HG03066 (cell line): Measurements from ENCODE around the gene ERMP1.
"Not testable (repeated sequence)": the region's sequence is repeated elsewhere in the genome, so short reads cannot be mapped to it uniquely, and the experiment has no call there.

ENCODE experiments used
- ATAC-seq: cut with Tn5 transposase; IDR thresholded peaks from one replicate; pipeline ENCODE4 v1.9.1; 2021; ENCODE audit warnings: low read depth; ENCODE audit not compliant: unreplicated experiment

Gene ERMP1

DNA sequence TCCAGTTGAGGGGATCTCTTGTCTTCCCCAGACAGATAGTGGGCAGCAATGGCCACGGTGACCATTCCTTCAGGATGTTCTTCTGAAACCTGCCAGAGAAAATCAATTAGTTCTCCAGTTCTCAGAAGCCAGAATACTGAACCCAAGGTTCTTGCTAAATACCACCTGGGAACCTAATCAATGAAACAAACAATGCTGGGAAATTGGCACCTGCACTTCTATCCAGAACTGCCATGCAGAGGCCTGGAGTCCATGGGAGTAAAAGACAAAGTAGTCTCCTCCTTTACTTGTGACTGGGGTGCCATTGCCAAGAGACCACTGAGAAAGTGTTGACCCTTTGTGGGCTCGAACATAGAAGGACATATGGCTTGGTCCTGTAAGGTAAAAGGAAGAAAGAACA is 45.7 kb downstream of the ERMP1 start:
- no peak for ATAC-seq

- no peak for ATAC-seq
Observed at GRCh38 chr9:5786370-5787127, 46.4 kb downstream of the ERMP1 start.

DNA sequence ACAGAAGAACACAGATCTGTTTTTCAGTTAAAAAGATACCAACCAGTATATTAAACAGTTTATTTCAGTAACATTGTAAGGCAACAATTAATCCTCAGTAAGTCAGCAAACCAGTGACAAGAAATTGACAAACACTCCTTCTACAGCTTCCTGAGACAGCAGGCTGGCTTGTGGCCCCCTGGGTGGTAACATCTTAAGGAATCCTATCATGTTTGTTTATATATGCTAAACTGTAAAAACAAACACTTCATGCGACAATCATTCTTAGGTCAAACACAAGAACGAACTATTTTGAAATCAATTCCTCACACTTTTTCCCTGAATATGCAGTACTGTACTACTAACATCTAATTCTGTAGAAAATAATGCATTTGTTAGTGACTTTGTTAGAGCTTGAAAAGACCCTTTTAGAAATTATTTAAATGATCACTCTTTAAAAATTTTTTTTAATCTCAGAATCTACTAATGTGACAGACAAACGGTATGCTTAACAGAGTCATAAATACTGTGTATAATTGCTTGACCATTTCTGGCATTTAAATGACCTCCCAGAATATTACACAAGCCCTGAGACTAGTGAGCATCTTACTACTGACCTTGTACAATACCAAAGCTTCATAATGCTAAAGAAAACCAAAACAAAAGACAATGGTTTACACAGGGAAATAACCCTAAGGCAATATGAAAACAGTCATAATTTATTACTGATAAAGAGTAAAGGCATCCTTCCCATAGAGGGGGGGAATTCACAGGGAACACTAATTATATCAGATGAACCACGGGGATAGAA is 48.2 kb downstream of the ERMP1 start:
- no peak for ATAC-seq

DNA sequence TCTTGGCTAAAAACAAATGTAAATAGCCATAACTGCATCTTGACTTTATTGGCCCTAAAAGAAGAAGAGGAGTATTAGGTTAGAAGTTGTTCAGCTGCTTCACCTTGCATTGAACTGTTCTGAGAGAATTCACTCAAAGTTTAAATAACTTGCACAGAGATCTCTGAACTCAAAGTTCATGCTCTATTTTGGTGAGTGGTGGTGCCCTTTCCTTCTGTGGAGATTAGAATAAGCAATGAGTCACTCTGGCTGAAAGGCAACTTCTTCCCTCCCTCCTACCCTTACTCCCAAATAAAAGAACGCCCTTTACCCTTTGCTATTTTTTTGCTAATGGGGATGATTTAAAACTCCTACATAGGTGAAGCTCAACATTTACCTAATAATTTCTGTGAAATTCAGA is 48.9 kb downstream of the ERMP1 start:
- ATAC-seq, result no peak

DNA sequence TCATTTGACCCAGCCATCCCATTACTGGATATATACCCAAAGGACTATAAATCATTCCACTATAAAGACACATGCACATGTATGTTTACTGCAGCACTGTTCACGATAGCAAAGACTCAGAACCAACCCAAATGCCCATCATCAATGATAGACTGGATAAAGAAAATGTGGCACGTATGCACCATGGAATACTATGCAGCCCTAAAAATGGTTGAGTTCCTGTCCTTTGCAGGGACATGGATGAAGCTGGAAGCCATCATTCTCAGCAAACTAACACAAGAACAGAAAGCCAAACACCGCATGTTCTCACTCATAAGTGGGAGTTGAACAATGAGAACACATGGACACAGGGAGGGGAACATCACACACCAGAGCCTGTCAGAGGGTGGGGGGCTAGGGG is 49.5 kb downstream of the ERMP1 start:
- ATAC-seq, result not testable (repeated sequence)

GRCh38 chr9:5779705-5780218 is 53.2 kb downstream of the ERMP1 start:
- ATAC-seq, result not testable (repeated sequence)

- ATAC-seq, result no peak
Observed at GRCh38 chr9:5778805-5779204, 54.1 kb downstream of the ERMP1 start.

DNA sequence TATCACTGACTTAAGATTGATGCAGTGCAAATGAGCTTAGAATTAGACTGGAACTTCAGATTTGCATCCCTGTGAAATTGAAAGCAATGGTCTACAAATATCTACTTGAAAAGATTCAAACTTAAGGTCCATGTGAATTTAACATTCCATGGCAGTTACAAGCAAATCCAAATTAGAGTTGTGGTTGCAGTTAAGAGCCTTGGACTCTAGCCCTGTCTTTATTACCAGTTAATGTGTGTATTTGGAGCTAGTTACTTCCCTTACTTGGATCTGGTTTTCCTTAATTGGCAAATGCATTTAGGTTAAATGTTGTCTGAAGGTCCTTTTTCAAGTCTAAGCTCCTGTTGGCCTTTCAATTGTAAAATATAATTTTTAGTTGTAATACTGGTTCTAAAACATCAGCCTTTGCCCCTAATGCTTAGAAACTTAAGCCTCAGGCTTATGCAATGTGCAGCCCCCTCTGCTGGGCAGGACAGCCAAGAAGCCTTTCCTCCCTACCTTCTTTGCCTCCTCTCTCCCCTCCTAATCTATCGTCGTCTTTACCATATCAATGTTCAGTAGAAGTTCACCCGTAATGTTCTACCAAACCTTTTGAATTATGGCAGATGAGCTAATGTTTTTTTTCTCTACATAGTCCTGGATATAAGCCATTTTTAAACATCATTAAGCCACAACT is 59.5 kb downstream of the ERMP1 start:
- ATAC-seq, result no peak

DNA sequence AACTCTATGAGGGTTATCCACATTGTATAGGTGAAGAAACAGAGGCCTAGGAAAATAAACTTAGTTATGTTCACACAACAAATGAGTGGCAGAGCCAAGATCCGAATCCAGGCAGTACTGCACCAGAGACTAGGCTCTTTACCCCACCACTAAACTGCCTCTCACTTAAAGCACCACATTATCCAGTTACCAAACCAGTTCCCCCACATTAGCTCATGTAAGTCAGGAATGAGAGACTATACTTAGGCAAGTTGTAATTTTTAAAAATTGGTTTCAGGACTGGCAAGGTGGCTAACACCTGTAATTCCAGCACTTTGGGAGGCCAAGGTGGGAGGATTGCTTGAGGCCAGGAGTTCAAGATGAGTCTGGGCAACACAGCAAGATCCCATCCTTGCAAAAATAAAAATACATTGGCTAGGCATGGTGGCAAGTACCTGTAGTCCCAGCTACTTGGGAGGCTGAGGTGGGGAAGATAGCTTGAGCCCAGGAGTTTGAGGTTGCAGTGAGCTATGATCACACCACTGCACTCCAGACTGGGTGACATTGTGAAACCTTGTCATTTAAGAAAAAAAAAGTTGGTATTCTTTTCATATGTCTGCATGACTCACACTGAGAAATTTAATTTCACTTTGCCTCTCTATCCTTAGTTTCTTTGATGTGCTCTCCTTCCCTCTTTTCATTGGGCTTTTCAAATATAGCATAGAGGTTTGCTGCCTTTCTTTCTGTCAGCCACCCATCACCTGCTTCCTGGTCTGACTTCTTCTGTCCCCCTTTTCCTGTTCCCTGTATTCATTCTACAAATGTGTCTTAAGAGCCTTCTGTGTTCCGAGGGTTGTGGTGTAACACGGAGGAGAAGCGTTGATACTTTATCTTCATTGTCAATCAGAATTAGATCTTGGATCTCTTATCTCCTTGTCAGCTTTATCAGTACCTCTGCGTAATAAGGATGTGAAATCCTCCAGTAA is 64.7 kb downstream of the ERMP1 start:
- ATAC-seq, result peak; percentile 64

- peak; percentile 89 for ATAC-seq
Observed at GRCh38 chr9:5764130-5764868, 68.6 kb downstream of the ERMP1 start.

DNA sequence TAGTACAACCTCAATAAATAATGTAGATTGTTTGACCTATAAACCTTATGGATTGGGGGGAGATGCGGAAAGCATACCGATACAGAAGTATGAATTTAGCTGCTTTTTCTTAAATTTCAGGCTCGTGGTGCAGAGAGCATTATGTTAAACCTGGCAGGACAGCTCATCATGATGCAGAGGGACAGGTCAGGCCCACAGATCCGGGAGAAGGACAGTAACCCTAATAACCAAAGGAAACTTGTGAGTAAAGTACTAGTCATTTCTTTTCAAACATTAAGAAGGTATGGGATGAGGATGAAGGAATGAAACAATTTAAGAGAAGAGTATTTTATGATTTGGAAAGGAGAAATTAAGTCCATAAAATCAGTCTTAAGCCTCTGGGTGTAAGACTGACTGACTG is 70.5 kb downstream of the ERMP1 start:
- ATAC-seq, result no peak

DNA sequence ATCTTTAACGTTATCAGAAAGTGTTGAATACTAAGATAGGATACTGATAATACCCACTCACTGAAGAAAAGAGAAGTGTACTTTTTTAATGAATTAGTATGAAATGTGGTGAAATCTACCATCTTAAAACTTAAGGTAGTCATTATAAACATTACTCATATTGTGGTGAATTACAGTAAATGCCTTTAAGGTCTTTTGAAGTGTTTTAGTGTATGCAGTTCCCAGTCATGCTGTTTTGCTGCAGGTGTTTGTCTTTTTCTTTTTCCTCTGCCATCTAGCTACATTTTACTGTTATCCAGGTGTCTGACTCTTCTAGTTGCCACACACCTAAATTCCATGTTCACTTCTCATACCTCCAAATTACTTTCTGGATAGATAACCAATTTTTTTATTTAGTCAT is 72.6 kb downstream of the ERMP1 start:
- no peak for ATAC-seq

DNA sequence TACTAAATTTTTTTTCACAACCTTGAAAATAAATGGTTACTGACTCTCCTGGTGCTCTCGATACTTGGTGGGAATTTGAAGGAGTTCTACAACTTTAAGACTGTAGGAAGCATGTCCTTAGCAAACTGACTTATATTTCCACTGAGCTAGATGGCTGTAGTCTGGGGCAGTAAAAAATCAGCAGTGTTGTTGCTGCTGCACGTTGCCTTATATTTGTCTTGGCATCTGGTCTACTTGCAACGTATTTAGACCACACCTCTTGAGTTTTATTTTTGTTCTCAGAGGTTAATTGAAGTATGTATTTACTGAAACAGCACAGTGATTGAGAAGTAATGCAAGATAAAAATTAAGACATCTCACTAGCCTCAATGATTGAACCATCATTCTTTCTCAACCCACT is 76.3 kb downstream of the ERMP1 start:
- ATAC-seq, result no peak

DNA sequence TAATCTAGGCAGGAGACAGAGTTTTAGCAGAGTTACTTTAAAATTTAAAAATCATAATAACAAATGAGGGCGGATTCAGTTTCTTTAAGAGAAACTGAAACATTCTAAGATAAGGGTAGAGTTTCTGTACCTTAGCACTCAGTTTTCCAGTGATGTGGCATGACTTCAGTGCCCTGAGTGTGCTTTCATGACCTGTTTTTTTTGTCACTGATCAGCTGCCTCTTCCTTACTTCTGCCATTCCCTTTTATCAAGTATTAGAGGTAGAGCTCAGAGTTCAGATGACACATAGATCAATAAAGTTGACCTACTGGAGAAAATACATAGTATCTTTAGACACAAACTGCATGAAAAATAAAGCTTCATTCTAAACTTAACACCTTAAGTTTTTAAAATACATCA is 82.3 kb downstream of the ERMP1 start:
- no peak for ATAC-seq

- ATAC-seq, result no peak
Observed at GRCh38 chr9:5749306-5749705, 83.6 kb downstream of the ERMP1 start.

DNA sequence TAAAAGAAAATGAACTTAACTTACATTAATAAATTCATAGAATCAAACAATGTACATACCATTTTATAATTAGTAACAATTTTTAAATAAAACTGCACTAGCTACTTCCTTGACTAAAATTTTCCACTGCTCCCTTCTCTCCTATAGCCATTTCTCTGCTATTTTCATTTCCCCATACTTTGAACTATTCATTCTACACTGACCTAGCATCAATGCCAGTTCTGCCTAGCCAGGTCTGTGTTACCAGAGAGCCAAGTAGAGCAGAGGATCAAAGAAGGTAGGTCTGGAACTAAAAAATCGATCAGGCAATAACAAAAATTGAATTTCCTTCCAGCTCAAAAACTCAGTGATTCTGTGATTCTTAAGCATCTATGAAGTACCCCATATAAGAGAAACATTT is 84.5 kb downstream of the ERMP1 start:
- ATAC-seq, result no peak

DNA sequence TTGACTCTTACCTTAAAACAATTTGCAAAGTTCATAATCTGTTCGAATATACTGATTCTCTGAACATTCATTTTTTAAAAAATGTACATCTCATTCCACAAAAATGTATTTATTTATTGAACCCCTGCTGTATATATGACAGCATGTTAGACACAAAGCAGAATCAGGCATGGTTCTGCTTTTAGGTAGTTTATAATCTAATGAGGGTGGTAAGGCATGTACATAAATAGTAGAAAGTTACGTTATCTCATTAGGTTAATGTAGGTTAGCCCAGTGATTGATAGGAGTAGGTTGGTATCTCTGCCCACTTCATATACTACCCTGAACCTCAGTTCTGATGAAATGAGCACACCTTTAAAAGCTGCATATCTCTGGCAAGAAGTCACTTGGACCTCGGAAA is 89.8 kb downstream of the ERMP1 start:
- ATAC-seq, result no peak

DNA sequence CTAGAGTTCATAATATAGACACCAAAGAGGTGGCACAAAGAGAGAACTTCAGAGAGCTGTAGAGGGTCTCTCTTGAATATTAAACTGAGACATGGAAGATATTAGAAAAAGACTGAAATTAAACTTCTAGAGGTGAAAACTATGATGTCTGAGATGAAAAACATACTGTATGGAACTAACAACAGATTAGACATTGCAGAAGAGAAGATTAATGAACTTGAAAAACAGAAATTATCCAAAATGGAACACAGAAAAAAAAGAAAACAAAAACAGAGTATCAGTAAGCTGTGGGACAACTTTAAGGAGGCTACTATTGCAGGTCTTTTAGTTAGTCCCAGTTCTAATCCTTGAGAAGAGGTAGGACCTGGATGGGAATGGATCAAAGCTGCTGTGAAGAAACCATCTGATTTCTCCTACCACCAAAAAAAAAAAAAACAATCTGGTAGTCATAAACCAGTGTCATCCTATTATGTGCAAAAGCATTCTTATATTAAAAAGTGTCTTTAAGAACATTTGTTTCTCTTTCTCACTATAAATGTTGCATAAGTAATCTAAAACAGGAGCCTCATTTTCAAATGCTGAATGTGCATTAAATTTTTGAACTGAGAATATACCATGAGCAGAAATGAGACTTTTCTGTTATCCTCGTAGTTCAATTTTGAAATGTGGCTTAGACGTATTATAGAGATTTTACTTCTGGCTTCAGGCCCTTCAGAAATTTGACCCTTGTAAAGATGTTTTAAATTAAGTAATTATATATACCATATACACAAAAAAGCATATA is 96.2 kb downstream of the ERMP1 start:
- no peak for ATAC-seq

- ATAC-seq, result no peak
Observed at GRCh38 chr9:5735072-5735471, 97.8 kb downstream of the ERMP1 start.
